Fibroblast of upper back skin (primary cell): ENCODE data around the gene SV2C.
"Not testable (repeated sequence)": the region's sequence is repeated elsewhere in the genome, so short reads cannot be mapped to it uniquely, and the experiment has no call there.

Experiments
- DNase-seq: peaks from one replicate; pipeline ENCODE4 v3.0.0-alpha.2; 2013

The SV2C gene

DNA sequence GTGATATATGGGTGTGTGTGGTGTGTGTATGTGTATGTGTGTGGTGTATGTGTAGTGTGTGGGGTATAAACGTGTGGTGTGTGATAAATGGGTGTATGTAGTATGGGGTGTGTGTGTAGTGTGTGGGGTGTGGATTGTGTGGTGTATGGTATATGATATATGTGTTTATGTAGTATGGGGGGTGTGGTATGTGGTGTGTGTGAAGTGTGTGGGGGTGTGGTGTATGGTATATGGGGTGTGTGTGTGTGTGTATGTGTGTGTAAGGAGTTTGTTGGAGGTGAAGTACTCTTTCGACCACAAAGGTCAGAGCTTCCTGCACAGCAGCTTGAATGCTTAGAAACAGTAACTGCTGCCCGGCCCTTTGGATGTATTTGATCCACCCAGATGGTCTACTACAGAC lies 174.7 kb downstream of the SV2C start:
- no peak for DNase-seq

DNA sequence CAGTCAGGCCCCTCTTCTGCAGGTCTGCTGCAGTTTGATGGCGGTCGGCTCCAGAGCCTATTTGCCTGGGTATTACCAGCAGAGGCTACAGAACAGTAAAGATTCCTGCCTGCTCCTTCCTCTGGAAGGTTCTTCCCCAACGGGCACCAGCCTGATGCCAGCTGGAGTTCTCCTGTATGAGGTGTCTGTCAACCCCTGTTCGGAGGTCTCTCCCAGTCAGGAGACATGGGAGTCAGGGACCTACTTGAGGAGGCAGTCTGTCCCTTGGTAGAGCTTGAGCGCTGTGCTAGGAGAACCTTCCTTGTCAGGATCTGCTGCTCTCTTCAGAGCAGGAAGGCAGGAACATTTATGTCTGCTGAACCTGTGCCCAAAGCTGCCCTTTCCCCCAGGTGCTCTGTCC lies 181.5 kb downstream of the SV2C start:
- DNase-seq: no peak

DNA sequence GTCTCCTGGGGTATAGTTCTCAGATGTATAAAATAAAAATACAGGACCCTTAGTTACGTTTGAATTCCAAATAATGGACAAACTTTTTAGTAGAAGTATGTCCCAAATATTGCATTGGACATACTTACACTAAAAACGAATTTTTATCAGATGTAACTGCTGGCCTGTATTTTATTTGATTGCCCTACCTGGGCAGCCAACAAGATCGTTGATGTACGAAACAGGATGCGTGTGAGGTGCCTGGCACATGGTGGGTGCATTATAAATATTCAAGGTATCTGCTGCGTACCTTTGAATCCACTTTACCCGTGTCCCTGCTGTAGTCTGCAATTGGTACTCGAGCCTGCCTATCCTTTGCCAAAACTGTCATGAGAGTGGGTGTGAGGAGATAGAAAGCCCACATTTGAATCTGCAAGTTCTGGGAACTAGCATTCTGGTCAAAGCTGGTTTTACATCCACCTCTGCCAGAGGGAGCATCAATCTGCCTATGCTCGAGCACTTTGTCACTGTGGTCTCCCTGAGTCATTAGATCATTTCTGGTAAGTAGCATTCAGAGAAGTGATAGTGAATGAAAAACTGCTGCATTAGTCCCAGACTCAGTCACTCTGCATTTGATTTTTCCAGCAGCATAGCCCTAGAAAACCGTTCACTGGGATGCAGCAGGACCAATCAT lies 186.2 kb downstream of the SV2C start:
- no peak for DNase-seq

DNA sequence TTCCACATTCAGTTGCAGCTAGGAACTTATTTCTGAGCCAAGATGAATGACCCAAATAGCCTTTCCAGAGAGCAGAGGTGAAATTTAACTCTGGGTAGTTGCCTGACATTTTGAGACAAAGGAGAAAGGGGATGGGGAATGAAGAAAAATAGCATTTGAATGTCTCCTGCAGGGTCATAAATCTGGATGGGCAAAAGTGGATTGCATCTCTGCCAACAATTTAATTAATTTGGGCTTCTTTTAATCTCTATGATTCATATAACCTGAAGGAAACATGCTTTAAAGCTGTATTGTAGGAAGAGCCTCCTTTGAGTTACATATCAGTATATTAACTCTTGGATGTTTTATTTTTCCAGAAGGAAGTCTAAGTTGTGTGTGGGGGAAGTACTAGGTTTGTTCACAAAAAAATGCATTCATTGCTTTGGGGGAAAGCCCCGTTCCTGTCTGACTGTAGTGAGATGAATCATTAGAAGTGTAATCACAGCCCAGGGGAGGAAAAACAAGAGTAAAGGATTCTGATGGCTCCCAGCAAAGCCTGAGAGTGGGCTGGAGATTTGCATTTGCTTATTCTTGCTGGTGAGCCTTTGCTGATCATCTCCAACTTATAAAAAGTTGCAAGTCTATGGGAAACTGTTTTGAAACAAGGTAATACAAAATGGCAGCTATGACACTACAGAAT lies 186.9 kb downstream of the SV2C start:
- DNase-seq: peak; percentile 53

DNA sequence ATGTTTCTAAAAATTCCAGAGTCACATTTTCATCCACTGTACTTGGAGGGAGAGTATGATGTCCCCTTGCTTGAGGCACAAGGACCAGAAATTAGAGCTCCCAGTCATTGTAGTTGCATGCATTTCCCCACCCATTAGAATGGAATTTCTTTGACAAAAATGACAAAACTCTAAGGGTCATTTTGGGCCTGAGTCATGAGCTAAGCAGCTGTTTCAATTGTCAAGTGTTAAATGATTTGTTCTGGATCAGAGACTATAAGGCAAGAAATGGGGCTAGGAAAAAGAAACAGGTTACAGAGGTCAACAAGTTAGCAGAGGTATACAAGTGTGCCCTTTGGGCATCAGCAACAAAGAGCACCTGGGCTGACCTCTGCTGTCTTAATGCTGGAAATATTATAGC lies 188.7 kb downstream of the SV2C start:
- no peak for DNase-seq

DNA sequence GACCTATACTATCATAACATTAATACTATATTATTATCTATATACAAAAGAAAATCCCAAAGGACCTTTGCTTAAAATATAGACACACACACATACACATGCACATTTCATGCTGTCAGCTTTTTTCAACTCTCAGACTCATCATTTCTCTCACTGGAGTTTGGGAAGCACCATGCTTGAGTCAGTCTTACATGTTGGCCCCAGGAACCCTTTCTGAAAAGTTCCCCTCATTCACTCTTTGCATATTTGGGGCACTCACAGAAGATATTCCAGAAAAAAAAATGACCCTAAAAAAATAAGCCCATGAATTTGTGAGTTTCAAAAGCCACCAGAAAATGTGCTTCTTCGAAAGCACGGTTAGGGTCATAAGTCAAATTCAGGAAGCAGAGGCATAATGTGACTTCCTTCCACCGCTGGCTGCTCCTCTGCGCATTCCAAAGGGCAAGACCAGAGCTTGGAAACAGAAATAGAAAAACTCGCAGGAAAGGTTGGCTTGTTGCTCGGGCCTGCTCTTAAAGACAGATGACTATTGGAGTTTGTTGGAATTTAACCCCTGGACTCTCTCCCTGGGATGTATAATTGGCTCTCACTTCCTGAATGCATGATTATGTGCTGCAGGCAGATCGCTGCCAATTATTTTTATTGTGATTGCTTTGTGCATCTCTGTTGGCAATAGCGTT lies 190.2 kb downstream of the SV2C start:
- DNase-seq: no peak

DNA sequence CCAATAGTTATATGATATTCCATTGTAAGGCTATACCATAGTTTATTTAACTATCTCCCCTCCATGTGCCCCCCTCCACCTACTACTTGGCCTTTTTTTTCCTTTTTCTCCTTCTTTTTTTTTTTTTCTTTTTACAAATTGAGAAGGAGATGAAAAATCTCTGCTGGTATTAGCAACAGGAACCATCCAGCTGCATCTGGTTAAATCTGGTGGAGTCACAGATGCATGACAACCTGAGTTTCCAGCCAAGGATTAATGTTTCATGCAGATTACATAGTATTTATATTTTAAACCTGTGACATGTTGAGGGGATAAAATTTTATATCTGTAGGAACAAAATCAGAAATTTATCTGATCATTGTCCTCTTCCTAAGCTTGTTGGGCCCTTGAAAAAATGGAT lies 191.4 kb downstream of the SV2C start:
- DNase-seq: no peak

DNA sequence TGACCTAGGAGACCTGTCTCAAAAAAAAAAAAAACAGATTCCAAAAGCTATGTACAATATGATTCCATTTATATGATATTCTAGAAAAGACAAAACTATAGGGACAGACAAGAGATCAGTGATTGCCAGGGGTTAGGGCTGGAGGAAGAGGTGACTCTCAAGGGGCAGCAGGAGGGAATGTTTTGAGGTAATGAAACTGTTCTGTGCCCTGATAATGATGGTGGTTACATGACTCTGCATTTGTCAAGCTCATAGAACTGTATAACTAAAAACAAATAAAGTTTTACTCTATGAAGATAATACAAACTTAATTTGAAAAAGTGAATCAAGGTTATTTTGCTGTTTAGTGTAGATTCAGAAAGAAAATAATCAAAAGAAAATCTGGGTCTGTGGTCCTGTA lies 194.6 kb downstream of the SV2C start:
- no peak for DNase-seq

DNA sequence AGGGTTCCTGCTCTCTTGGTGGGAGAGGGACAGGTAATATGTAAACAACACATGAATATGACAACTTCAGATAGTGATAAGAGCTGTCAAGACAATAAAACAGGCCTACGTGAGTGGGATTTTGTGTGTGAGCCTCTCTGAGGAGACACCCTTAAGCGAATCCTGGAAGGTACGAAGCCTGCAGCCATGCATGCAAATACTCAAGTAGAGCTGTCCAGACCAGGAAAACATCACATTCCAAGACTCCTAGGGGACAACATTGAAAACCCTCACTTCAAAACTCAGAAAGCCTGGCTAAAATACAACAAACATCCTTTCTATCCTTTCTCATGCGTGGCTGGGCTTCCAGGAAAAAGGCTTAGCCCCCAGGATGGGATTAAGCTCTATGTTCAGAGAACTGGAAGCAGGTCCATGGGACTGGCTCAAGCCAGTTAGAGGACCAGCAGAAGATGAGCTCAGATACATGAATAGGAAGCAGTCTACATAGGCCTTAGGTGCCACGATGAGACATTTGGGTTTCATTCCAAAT lies 195.1 kb downstream of the SV2C start:
- no peak for DNase-seq

DNA sequence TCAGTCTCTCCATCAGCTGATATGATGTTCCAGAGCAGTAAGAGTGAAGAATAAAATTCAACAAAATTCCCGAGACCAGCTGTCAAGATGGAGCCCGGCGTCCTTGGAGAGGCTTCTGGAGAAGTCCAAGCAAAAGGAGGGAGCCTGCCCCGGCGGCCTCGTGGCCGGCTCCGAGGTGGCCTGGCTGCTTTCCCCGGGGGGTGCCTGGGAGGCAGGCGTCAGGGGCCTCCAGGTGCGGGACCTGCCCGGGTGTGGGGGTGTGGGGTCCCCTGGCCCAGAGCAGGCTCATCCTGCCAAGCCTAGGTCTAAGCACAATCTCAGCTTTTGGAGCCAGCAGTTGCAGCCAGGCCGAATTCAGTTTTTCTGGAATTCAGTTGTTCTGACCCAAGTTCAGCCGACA lies 197.3 kb downstream of the SV2C start:
- no peak for DNase-seq

DNA sequence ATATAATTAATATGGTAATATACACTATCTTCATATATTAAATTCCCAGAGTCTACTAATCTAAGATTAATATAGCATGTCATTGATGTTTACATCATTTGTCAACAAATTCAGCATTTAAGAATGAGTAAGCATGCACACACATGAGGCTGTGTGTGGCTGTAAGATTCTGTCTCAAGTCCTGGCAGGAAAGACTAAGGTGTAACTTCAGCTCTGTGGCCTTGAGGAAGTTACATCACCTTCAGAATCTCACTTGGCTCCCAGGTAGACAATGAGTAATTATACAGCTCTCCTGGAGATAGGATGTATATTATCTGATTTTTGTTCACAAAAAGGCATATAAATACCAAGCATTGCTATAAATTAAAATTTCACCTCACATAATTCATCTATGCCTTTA lies 200.5 kb downstream of the SV2C start:
- DNase-seq: no peak

DNA sequence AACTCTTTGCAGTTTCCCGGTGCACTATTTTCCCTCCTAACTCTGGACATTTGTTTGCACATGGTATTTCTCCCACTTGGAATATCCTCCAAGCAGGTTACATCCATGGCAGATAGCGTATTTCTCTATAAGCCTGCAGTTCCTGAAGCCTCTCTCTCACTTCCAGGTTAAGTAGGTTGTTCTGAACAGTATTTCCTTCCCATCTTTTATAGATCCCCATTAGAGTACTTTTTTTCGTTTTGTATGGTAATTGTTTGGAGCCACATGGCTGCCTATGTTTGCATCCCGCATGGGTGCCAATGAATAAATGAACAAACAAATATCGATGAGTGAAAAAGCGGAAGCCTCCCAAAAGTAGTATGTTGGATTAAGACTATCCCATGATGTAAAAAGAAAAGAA lies 206.5 kb downstream of the SV2C start:
- DNase-seq: no peak

DNA sequence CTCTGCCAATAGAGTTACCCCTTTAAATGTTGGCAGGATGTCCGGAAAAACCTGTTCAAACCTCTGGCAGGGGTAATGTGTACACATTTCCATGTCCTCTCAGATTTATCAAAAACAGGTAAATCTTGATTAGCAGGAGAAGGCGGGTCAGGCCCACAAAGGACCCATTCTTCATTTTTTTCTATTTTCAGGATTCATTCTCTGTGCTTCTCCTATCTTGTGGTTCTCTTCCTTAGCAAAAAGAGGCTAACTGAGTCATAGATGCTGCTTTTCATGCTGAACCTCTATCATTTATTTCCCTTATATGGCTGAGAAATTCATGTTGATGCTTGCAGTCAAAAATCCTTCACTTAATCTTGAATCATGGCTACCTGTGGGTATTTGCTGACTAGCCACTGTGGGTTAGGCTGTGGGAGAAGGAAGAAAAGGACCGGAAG lies 207.2 kb downstream of the SV2C start:
- DNase-seq: no peak

DNA sequence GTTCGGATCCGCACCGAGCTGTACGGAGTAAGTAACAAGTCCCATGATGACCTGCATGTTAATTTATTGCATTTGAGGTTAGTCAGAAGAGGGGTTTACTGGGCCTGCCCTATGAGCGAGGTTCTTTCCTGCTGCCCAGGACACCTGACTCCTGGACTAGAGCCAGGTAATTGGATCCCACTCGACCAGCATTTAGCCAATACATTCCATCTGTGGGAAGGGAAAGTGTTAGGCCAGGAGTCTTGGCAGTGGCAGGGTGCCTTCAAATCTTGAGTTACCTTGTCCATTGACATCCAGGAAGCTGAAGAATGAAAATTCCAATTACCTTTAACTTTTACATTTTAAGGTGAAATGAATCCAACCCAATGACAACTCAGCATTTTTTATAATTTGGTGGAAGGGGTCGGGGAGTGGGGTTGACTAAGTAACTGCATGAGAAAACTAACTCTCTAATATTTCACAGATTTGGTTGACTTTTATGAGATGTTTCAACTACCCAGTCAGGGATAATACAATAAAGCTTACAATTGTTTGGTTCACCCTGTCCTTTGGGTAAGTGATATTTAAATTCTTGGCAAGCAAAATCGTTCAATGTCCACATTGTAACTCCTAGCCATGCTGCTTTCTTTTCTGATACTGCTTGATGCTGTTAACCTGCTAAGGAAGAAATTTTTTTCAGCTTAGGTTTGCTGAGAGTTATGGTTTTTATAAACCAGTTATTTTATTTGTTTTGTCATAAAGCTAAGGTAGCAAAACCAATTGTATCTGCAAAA lies 208.3 kb downstream of the SV2C start:
- no peak for DNase-seq

DNA sequence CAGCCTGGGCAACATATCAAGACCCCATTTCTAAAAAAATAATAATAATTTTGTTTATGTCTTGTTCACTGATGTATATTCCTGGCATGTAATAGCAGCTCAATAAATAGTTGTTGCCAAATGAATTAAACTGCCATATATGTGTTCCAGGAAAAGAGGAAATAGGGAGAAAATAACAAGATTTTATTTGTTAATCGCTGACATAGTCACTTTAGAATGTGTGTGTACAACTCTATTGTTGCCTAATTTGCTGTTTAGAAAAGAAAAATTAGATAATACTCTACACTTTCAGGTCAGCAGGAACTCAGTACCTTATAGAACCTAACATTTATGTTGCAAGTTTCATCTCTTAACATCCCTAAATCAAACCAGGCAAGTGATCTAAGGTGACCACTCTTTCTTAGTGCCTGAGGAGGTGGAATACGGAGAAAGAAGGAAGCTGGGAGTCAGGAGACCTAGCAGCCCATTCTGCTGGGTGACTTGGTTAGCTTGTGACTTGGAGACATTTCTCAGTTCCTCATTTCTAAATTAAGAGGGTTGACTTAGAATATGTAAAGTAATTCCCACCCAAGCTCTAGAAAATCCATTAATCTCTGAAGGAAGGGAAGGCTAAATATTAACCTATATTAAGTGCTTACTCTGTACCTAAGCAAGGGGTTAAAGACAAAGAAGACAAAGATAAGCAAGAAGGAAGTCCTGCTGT lies 209.6 kb downstream of the SV2C start:
- no peak for DNase-seq

DNA sequence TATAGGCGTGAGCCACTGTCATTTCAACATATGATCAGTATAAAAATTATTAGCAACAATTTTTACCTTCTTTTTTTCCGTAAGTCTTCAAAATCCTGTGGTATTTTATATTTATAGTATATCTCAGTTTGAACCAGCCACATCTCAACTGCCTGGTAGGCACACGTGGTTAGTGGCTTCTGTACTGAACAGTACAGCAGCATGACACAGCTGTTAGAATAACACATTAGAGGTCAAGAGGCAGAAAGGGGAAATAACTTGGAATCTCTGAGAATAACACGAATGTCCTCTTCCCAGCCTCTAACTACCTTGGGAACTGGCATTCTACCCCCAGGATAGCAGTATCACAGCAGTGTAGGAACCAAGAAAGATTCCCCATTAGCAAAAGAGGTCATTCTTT lies 211.4 kb downstream of the SV2C start:
- DNase-seq: no peak

DNA sequence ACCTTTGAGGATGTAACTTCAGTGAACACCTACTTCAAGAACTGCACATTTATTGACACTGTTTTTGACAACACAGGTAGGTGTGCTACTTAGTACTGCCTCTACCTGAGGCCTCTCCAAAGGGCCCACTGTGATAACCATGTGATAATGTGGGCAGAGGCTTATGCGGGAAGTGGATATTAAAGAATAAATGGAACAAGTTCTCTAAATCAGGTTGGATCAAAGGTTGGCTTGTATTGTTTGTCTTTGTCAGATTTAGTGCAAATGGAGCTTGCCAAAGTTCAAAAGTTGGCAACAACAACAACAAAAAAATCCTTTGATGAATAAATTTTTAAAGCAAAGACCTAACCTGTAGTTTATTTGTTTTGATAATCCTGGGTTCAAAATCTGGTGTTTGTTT lies 215.7 kb downstream of the SV2C start:
- DNase-seq: no peak

DNA sequence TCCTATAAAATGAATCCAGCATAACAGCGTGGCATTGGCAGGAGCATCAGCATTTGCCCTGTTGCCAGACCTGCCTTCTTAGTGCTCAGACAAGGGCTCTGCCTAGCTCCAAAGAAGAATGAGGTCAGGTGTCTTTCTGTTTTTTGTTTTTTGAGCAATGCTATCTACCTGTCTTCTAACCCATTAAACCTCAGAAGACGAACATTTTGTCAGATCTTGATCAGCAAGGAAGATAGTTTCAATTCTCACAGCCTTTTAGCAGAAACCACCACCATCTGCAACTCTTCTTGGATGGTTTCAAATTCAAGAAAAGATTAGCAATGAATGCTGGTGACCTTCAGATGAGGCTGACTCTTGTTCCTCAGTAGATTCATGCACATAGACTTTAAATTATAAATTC lies 216.4 kb downstream of the SV2C start:
- no peak for DNase-seq

DNA sequence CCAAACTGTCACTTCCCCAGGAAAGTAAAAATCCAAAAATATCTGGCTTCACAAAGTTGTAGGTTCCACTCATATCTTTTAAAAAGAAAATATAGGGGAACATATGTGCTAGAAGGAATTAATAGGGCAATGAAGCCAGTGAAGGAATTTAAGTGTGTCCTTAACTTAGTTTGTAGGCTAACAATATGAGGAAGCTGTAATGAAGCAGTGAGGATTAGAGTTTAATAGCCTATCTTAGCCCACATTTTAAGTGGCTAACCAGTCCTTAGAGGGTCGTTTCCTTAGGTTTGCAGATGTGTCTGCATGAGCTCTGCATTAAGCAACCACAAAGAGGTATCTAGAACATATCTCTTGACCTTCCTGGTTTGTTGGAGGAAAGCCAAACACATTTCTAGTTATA lies 218.7 kb downstream of the SV2C start:
- not testable (repeated sequence) for DNase-seq

DNA sequence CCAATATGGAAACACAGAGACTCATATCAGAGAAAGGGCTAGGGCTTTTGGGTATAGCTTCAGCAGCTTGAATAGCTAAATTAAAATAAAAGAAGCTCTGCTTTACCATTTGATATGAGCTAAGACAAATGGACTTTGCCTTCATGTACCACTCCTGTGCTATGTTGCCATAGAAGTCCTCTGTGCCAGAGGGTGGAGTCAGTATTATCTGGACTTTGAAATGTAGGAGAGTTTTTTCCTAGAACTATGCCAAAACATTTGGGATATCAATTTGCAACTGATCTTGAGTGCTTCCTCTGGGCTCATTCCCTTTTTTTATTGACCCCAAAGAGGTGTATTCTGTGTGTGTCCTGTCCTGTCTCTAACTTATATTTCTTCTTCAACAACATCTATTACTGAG lies 219.5 kb downstream of the SV2C start:
- not testable (repeated sequence) for DNase-seq

DNA sequence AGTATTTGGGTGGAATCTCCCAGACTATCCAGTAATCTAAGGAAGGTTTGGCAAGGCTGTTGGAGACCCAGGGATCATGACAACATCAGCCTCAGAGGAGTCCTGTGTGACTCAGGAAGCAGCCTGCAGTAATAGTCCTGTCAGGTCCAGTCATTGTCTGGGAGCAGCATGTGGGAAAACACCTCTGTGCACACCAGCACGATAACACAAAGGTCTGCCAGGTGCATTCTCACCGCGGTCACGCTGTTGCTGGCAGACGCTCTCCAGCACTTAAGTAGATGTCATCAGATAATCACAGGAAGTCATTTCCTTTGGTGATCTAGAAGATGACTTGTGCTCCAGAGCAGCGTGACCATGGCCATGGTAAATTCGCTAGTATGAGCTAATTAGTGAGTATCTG lies 220.7 kb downstream of the SV2C start:
- no peak for DNase-seq

DNA sequence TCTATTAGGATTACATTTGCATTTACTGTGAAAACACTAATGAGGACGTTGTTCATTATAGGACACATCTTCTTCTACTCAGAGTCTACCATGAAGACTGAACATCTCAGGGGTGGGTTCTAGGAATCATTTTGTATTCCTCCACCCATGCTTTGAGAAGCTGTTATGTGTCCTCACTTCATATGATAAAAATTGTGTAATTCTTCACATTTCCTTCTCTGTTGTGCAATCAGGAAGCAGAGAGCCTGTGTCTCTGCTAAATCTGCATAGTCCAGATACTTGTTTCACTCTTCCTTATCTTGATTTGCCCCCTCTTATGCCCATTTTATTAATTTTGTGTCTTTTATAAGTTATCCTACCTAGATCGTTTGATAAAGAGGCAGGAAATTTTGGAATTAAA lies 222.1 kb downstream of the SV2C start:
- DNase-seq: no peak

DNA sequence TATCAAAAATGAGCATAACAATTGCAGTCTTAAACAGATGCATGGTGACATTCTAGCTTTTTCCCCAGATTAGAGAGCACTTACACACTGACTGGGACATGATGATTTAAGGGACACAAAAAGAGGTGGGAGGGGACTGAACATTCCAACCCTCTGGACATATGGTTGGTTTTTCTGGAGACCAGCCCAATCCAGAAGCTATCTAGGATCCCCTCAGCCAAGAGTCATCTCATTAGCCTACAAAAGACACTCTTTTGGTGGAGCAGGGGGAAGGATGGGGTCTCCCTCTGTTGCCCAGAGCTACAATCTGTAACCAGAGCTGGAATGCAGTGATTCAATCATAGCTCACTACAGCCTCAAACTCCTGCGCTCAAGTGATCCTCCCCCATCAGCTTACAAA lies 222.6 kb downstream of the SV2C start:
- DNase-seq: peak; percentile 1
